Activated T-cell treated with anti-CD3 and anti-CD28 coated beads for 4 hours (primary cell): ENCODE data around the gene ARFIP2.
"Not testable (repeated sequence)": the region's sequence is repeated elsewhere in the genome, so short reads cannot be mapped to it uniquely, and the experiment has no call there.

ENCODE experiments used
- DNase-seq: peaks from one replicate; pipeline ENCODE4 v3.0.0-alpha.2; 2020

ARFIP2 gene, protein sequence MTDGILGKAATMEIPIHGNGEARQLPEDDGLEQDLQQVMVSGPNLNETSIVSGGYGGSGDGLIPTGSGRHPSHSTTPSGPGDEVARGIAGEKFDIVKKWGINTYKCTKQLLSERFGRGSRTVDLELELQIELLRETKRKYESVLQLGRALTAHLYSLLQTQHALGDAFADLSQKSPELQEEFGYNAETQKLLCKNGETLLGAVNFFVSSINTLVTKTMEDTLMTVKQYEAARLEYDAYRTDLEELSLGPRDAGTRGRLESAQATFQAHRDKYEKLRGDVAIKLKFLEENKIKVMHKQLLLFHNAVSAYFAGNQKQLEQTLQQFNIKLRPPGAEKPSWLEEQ

DNA sequence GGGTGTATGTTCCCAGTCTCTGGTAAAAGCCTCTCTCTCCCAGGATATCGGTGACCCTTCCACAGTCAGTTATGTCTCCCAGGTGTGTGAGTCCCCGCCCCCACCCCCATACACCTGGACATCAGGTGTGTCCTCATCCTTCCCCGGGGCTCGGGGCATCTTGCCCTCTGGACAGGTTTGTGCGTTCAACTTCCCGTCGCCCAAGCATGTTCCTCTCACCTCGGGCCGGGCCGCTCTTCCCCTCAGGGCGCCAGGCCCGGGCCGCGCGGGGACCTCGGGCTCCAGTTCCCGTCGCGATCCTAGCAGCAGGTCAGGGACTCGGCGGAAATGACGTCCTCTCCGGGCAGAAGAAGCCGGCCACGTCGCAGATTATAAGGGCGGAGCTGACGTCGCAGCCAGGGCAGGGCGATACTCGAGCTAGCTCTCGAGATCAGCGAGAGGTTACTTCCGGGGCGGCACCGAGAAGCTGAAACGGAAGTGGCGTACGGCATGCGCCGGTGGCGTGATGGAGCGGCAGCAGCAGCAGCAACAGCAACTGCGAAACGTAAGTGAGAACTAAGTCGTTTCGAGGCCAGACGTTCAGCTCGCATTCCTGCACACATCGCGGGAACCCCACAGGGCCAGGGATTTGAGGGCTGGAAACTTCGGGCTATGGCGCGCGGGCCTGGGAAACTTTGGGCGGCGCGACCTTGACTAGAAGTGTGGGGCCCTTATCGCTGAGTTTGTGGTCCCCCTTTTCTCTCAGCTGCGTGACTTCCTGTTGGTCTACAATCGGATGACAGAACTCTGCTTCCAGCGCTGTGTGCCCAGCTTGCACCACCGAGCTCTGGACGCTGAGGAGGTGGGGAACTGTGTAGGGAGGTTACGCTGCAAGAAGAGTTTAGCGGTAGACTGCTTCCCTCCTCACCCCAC, at the start of gene ARFIP2, which contains the start of gene TIMM10B:
ARFIP2 (minus strand) TSS at position 320 of the 912 bp plus-strand sequence. CDS start 910 bp downstream, outside the sequence.
TIMM10B (plus strand) TSS at position 490 of the 912 bp plus-strand sequence; CDS start at position 506, 16 bp downstream.
- DNase-seq: peak; percentile 92

DNA sequence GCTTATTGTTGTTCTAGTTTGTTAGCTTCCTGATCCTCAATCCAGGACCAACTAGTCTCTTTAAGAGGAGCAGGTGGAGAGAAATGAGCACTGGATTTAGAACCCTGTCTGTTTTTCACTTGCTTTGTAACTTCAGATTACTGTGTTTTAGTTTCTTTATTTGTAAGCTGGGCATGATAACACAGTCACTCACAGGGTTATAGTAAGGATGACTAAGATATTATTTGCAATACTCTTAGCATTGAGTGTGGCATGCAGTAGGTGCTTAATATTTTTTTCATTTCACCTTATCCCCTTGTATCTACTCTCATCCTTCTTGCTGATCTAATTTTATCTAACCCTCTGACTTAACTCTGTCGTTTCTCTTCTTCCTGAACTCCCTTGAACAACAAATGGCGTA, 49.7 kb upstream of the ARFIP2 start:
- no peak for DNase-seq

DNA sequence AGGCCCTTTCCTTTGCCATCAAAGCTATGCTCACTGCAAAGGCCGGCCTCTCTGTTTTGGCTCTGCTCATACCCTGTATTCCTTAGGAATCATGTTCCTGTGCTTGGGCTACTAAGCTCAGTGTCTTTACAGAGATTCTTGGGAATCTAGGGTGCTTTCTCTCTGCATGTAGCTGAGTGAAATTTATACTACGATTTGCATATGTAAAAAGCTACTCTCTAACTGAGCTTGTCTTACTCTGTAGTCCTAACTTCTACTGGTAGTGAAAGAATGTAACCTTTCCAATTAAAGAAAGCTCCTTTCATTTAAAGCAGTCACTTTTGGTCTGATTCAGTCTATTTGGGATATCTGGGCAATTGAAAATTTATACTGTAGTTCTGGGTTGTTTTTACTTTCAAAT, 48.1 kb upstream of the ARFIP2 start:
- no peak for DNase-seq

DNA sequence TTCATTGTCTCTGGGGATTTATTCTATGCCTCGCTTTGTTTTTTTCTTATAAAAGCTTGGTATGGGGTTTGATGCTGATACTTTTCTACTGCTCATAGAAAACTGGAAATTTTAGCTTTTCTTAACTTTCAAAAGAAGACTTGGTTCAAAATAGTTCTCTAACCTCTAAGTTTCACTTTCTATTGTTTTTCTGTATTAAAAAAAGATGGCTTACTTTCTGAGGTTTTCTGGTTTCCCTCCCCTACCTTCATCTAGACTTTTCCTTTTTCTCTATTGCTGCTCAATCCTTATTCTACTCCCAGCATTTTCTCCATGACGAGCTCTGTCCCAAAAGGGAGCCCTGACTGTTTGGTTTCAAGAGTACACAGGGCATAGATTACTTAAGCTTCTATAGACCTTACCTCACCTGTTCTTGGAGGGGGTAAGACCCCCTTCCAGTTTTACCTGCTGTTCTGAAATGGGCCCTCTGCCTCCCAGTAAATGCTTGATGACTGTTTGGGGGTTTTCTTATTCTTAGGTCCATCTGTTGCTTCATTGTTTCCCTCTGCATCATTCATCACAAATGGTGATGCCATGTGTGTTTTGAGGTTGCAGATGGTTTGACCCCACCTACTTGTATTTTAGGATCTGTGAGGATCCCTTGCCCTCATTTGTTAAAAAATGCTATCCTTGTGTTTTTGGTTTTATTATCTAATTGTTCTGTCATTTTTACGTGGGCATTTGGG, 45.4 kb upstream of the ARFIP2 start:
- DNase-seq: no peak

DNA sequence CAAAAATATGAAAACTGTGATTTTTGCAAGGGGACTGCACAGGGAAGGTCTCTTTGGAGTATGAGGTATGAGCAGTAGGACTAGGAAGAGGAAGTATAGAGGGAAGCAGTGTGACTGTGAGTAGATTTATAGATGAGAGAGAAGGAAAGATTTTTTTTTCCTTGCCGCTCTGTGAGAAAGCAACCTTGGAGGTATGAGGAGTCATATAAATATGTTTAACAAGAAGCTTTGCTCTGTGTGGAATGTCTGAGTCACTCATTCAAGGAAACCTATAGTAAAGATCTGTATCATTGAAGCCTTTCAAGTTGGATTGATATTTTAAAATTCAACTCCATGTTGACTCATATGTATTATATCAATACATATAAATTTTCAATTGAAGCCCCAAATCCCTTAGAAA, 42.1 kb upstream of the ARFIP2 start:
- DNase-seq: no peak

DNA sequence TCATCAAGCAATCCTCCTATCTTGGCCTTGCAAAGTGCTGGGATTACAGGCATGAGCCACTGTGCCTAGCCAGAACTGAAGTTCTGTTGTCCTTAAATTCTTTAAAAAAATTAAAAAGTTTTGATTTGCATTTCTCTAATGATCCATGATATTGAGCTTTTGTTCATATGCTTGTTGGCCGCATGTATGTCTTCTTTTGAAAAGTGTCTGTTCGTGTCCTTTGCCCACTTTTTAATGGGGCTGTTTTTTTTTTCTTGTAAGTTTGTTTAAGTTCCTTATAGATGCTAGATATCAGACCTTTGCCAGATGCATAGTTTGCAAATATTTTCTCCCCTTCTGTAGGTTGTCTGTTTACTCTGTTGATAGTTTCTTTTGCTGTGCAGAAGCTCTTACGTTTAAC, 40.8 kb upstream of the ARFIP2 start:
- not testable (repeated sequence) for DNase-seq

DNA sequence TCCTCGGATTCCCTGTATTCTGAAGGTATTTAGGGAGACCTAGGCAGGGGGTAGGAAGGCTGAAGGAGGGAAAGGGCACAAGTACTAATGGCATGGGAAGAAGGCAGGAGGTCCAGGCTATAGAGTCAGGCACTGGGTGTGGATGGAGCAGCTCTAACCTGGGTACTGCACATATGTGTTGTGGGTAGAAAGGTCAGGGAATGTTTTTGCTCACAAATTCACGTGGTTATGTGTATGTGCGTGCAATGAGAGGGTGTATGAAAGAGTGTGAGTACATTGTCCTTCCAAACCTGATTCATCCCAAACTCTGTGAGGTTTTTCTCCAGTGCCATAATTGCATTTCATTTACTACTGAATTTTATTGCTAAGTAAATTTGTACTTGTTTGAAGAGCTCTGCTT, 39.1 kb upstream of the ARFIP2 start:
- no peak for DNase-seq

DNA sequence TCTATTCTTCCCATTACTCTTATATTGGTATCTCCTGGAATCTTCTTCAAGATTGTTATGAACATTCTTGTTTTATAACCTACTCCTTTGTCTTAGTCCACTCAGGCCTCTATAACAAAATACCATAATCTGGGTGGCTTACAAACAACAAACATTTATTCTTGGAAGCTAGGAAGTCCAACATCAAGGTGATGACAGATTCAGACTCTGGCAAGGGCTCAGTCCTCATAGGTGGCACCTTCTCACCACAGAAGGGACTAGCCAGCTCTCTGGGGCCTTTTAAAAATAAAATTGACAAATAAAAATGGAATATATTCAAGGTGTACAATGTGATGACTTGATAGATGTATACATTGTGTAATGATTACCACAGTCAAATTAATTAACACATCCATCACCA, 35.7 kb upstream of the ARFIP2 start:
- no peak for DNase-seq

DNA sequence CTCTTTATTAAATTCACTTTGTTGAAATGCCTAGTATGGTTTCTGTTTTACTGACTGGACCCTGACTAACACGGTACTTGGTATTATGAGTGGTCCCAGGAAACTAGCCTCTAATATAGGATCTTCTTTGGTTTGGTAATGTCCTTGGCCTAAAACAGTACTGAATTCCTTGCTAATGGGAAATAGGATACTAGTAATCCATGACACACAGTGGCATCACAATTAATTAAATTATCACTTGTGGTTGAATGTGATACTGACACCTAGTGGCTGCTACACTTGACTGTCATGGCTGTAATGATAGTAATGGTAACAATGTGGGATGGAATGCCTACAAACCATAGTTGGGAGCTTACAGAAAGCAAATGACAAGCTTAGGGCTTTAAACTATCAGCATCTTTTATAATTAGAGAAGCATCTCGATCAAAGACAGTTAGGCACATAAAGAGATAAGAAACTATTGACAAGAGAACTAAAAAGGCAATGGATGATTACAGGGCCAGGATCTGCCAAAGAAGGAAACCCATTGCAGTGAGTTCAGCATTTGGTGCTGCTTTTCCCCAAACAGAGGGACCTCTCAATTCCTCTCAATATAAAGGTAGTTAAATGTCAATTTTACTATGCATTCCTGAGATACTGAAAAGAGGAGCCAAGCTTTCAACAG, 24.6 kb upstream of the ARFIP2 start:
- no peak for DNase-seq

DNA sequence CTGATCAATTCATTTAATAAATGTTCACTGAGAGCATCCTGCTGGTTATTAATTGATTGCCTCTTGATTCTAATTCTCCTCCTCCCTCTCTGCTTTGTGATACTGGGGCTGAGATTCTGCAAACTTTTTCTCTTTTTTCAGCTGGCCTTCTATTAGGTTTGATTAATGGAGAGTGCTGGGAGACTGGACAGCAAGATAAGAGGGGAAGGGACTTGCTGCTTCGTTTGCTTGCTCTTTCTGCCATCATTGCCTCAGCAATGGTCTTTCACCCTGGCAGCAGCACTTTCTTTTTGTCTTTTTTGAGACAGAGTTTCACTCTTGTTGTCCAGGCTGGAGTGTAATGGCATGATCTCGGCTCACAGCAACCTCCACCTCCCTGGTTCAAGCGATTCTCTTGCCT, 23.0 kb upstream of the ARFIP2 start:
- no peak for DNase-seq

DNA sequence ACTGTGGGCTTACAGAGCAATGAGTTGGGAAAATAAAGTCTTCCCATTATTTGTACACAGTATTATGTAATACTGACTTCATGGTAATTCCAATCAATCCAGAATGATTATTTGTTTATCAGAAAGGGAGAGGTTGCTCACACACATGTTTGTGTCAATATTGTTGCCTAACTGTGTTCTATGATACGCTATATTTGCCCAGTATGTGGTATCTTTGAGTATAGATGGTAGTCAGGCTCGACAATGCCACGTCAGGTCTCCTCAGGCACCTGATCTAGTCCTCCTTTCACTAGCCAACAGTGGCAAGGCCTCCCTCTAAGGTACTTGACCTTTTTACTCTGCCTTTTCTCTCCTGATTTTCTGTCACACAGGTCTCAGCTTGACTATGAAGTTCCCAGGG, 21.3 kb upstream of the ARFIP2 start:
- DNase-seq: no peak

DNA sequence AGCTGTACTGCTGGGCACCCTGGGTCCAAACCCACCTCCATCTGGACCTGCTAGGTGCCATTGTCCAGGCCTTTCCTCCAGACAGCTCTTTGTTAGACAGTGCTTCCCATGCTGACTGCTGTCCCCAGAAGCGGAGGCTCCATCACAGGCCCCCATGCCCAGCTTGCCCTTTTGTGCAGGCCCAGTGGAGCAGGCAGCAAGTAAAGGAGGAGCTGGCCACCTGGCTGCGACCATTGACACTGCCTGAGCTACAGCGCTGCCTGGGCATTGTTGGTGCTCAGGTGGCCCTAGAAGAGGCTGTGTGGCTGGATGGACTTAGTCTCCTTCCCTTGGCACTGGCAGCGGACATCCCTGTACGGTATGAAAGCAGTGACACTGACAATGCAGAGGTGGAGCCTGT, 17.4 kb upstream of the ARFIP2 start:
- DNase-seq: no peak

DNA sequence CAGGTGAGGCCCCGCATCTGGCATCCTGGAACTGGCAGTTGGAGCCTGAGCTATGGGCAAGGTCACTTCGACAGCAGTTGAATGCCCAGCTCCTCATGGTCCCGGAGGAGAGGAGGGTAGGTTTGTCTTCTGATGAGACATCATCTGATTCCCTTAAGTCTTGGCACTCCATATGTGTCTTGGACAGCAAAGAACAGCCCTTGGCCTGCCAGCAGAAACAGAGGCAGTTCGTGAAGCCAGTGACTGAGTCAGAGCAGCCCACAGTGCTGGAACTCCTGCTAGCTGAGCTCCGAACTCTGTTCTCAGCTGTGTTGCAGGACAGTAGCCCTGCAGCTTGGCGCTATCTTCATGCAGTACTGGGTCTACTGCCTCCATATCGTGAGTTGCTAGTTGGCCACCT, 17.0 kb upstream of the ARFIP2 start:
- no peak for DNase-seq

DNA sequence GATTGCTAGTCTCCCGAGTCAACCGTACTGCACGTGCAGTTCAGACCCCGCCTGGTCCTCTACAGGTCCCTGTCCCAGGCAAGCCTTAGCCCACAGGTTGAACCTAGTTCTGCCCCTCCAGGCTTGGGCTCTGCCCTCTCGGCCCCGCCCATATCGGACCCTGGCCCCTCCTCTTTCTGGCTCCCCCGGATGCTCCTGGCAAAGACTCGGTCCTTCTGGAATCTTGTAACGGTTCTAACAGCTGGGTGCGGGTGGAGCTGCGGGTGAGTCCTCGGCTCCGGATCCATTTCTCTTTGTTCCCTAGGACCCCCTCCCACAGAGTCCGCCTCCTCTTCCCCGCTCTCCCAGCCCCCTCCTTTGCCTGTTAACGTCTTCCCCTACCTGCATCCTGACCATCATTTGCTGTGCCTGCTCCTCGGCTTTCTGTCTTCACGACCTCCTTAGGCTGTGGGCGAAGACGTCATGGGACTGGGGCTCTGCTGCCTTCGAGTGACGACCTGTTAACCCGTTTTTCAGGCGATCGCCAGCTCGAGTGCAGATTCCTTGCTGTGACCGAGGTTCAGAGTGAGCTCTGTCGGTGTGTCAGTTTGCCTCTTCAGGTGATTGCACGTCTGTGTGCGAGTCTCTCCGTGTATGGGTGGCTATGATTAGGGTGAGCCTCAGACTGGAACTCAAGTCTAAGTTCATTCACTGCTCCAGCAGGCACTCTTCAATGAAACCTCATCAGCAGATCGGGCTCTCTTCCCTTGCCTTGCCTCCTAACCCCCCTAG, 16.1 kb upstream of the ARFIP2 start, which contains the start of gene DNHD1:
DNHD1 (plus strand) TSS at position 212 of the 771 bp plus-strand sequence. CDS start 936 bp downstream, outside the sequence.
- no peak for DNase-seq

DNA sequence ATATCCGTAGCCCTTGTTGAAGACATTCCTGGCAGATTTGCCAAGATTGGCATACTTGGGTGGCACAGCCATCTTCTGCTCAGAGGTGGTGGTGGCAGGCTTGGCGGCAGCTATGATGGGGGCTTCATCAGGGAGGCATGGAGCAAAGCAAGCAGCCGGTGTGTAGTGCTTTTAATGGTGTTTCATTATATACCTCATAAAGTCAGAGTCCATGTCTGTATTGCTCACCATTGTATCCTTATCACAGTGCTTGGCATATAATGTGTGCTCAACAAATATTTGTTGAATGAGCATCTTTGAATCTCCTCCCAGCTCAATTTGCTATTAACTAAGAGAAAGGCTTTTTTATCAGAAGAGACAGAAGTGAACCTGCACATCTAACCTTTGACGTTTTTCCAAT, 8.2 kb upstream of the ARFIP2 start:
- no peak for DNase-seq

DNA sequence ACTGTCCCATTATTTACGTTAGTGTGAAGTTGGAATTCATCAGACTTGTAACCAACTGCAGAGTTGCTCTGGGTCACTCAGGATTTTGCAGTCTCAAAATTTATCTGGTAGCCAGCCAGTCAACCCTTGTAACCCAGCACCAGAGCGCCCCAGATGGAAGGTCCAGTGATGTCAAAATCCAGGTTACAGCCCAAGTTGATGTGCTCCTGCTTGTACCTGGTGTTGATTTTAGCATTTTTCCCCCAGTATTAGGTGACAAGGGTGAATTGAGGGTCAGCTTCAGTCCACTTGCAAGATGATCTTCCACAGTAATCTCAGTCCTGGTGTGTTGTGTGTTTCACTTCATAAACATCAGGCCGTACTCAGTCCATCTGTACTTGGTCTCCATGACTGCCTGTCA, 7.7 kb upstream of the ARFIP2 start:
- DNase-seq: no peak

DNA sequence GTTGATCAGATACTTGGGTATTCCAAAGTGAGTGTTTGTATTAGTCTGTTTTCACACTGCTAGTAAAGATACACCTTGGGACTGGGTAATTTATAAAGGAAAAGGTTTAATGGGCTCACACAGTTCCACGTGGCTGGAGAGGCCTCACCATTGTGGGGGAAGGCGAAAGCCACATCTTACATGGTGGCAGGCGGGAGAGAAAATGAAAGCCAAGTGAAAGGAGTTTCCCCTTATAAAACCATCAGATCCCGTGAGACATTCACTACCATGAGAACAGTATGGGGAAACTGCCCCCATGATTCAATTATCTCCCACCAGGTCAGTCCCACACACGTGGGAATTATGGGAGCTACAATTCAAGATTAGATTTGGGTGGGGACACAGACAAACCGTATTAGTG, 7.2 kb upstream of the ARFIP2 start:
- no peak for DNase-seq

DNA sequence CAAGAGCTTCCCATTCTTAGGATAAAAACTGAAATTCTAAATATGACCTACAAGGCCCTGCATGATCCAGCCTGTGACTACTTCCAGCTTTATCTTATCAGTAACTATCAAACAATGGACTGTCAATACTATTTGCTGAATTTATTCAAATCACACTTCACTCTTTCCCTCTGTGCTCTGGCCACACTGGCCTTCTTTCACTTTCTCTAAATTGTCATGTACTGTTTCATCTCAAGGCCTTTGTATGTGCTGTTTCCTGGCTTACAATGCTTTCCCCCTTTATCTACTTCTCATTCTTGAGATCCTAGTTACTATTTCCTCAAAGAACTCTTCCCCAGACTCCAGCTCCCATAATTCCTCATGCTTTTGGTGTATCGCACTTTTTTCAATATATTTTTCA, 5.8 kb upstream of the ARFIP2 start:
- DNase-seq: no peak

DNA sequence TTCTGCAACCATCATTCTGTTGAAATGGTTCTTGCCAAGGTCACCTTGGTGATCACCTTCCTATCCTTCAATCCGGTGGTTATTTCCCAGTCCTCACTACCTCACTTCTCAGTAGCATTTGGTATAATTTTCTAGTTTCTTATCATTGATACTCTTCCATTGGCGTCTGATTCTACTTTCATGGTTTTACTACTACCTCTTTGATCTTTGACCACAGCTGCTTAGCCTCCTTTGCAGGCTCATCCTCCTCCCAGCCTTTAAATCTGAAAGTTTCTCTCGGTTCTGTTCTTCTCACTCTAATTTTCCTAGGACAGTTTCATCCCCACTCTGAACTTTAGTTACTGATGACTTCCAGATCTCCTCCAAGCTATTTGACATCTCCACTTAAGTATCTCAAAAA, 5.1 kb upstream of the ARFIP2 start:
- DNase-seq: no peak

DNA sequence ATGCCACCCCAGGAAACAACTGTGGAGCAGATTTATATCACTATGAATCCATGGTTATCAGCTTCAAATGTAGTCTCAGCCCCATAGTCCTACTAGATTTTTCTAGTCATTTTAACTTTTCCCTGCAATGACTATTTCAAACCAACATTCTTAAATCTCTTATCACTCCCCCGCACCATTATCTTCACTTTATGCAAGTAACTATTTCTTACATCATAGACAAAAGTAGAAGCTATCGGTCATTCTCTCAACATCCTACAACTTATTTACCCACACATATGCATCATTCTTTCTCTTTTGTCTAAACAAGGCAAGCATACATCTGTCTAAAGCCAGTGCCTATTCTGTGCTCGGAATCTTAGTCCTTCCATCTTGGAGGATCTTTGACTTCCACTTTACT, 4.5 kb upstream of the ARFIP2 start:
- DNase-seq: no peak

DNA sequence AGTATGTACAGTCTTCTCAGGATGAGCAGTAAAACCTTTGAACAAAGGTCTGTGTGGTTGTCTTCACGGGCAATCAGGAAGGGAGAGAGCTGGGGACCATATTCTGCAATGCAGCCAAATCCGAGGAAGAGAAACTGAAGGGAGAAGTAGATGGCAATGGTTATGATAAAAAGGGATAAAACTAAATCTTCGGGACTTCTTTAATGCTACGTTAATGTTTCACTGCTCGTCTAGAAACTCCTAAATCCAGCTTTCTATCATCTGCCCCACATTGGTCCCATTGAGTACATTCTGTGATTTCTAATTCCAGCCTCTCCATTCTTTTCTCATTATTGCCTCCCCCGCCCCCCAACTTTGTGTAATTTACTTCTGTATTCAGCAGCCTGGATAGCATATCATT, 1.9 kb upstream of the ARFIP2 start:
- DNase-seq: no peak

DNA sequence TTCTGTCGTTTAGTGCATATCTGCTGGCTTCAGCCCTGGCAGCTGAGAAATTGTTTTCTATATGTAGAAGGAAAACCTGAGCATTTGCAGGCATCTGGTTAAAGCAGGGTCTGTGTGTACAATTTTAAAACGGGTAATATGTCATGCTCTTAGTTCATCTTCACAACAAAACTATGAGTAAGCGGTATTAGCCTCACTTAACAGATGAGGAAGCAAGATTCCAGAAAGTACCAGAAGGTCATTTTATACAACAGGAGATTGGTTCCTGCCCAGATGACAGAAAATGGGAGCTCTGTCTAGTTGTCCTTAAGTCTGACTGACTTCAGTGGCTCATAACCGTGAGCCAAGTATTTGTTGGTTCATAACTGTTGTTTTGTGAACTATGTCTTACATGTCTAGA, 1.3 kb upstream of the ARFIP2 start:
- DNase-seq: no peak
